DND-41 (cell line): ENCODE measurements around the gene CDH12.

ENCODE experiments used
- CTCF ChIP-seq: IDR thresholded peaks from 2 replicates; pipeline ENCODE4 v1.5.1; 2012; ENCODE audit warnings: borderline replicate concordance, low read length, moderate library complexity, mild to moderate bottlenecking; ENCODE audit not compliant: poor library complexity, severe bottlenecking; ENCODE audit errors: extremely low read depth
- EZH2 ChIP-seq: IDR thresholded peaks from 3 replicates; pipeline ENCODE4 v1.6.1; 2012; ENCODE audit warnings: borderline replicate concordance, low read depth, mild to moderate bottlenecking, moderate library complexity, low read length, inconsistent platforms; ENCODE audit not compliant: severe bottlenecking

GRCh38 chr5:22557251-22557650 lies 295.9 kb downstream of the CDH12 start:
- TF ChIP-seq EZH2 = no peak
- no peak for TF ChIP-seq CTCF
